Stomach (tissue), 4 donors: ENCODE data around the gene DNM3.

Source experiments
- CTCF ChIP-seq, 7 experiments: fragments of 450-650 bp in 4 of 7; fragments of 200-600 bp in 3 of 7; sonication (generic) in 3 of 7; IDR thresholded peaks; one replicate each; pipeline ENCODE4 v1.5.1; 2016 to 2019; ENCODE audit warnings: antibody characterized with exemption in 7 of 7, control low read depth in 2 of 7, mild to moderate bottlenecking in 1 of 7
- EP300 ChIP-seq: sonication (generic); formaldehyde crosslinking; IDR thresholded peaks from one replicate; pipeline ENCODE4 v1.6.1; 2017; ENCODE audit warnings: antibody characterized with exemption
- POLR2A ChIP-seq, 4 donors: fragments of 450-650 bp; IDR thresholded peaks; one replicate each; pipeline ENCODE4 v1.6.1; 2016; ENCODE audit warnings: antibody characterized with exemption in 4 of 4, control low read depth in 2 of 4, mild to moderate bottlenecking in 1 of 4, moderate library complexity in 1 of 4
- POLR2AphosphoS5 ChIP-seq, 3 donors: sonication (generic); formaldehyde crosslinking; IDR thresholded peaks; one replicate each; pipeline ENCODE4 v1.6.1; 2016; ENCODE audit warnings: antibody characterized with exemption in 3 of 3

GRCh38 chr1:172442843-172443565 is 601.7 kb downstream of the DNM3 start:
- TF ChIP-seq POLR2AphosphoS5 (IDR thresholded peaks at IDR 0.05) (no peak), CTCF (IDR thresholded peaks at IDR 0.05) (no peak), POLR2A (IDR thresholded peaks at IDR 0.05) (no peak), EP300 (no peak)
